ENCODE results near the gene SLC44A5. TPM values are rescaled to one million over a fixed set of nuclear protein-coding genes. Genes with fewer than 3 reads are reported as not detected.
"Not testable (repeated sequence)": the region's sequence is repeated elsewhere in the genome, so short reads cannot be mapped to it uniquely, and the experiment has no call there.

Gene SLC44A5
- total RNA-seq, 2 donors from 2014 or later, result 0.17 to 5.4 TPM

DNA sequence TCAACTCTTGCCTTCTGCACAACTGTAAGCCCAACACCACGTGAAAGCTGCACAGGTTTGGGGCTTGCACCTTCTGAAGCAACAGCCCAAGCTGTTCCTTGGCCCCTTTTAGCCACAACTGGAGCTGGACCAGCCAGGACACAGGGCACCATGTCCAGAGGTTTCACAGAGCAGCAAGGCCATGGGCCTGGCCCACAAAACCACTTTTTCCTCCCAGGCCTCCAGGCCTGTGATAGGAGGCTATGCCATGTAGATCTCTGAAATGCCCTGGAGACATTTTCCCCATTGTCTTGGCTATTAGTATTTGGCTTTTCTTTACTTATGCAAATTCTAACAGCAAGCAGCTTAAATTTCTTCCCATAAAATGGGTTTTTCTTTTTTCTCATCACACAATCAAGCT, 126.1 kb downstream of the SLC44A5 start:
- no peaks in the 10 kb centered on the region for H3K27me3 ChIP-seq
- no peaks in the 10 kb centered on the region for H3K9me3 ChIP-seq
- TF ChIP-seq, protein P1, sequence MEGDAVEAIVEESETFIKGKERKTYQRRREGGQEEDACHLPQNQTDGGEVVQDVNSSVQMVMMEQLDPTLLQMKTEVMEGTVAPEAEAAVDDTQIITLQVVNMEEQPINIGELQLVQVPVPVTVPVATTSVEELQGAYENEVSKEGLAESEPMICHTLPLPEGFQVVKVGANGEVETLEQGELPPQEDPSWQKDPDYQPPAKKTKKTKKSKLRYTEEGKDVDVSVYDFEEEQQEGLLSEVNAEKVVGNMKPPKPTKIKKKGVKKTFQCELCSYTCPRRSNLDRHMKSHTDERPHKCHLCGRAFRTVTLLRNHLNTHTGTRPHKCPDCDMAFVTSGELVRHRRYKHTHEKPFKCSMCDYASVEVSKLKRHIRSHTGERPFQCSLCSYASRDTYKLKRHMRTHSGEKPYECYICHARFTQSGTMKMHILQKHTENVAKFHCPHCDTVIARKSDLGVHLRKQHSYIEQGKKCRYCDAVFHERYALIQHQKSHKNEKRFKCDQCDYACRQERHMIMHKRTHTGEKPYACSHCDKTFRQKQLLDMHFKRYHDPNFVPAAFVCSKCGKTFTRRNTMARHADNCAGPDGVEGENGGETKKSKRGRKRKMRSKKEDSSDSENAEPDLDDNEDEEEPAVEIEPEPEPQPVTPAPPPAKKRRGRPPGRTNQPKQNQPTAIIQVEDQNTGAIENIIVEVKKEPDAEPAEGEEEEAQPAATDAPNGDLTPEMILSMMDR (IDR thresholded peaks at IDR 0.05), result no peak
- H3K4me1 ChIP-seq, result no peaks in the 10 kb centered on the region
- no peak overlapping the region for H3K9ac ChIP-seq (ENCODE audit: low read depth in 2 of 2, low read length in 2 of 2)
- intact Hi-C loops (cut with DNase I), result no loop called here
- H3K4me3 ChIP-seq, result no peak overlapping the region
- H3K36me3 ChIP-seq, result no peaks in the 10 kb centered on the region
- H3K27ac ChIP-seq, result no peak overlapping the region
- no peak for DNase-seq

DNA sequence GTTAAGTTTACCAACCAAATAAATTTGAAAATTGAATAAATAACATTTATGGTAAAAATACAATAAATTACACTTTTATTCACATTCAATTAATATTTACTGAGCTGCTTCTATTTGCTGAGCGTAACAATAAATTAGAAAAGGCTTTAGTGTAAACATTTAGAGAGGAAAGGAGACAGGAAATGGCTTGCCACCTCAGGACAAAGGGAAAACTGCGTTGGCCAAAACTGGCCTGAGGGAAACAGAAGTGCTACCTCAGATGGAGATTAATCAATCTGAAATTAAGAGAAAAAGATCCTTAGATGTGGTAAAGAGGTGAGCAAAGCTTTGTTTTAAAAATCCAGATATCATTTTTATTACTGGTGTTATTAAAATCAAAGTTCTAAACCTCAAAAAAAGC, 128.0 kb downstream of the SLC44A5 start:
- H3K27me3 ChIP-seq, result no peaks in the 10 kb centered on the region
- TF ChIP-seq, protein P1 (IDR thresholded peaks at IDR 0.05), result no peak
- H3K4me1 ChIP-seq, result no peaks in the 10 kb centered on the region
- no peak overlapping the region for H3K9ac ChIP-seq (ENCODE audit: low read depth in 2 of 2, low read length in 2 of 2)
- H3K36me3 ChIP-seq, result no peaks in the 10 kb centered on the region
- no peaks in the 10 kb centered on the region for H3K9me3 ChIP-seq
- intact Hi-C loops (cut with DNase I), result no loop called here
- H3K4me3 ChIP-seq, result no peak overlapping the region
- H3K27ac ChIP-seq, result no peak overlapping the region
- DNase-seq, result no peak

DNA sequence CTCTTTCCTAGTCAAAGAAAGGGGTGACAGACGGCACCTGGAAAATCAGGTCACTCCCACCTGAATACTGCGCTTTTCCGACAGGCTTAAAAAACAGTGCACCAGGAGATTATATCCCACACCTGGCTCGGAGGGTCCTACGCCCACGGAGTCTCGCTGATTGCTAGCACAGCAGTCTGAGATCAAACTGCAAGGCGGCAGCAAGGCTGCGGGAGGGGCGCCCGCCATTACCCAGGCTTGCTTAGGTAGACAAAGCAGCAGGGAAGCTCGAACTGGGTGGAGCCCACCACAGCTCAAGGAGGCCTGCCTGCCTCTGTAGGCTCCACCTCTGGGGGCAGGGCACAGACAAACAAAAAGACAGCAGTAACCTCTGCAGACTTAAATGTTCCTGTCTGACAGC, 134.4 kb downstream of the SLC44A5 start:
- H3K9me3 ChIP-seq; H3K4me1 ChIP-seq; H3K36me3 ChIP-seq; H3K27ac ChIP-seq; H3K4me3 ChIP-seq; H3K27me3 ChIP-seq; H3K9ac ChIP-seq (ENCODE audit: low read depth in 2 of 2, low read length in 2 of 2); DNase-seq; intact Hi-C loops (cut with DNase I): not testable (repeated sequence)

DNA sequence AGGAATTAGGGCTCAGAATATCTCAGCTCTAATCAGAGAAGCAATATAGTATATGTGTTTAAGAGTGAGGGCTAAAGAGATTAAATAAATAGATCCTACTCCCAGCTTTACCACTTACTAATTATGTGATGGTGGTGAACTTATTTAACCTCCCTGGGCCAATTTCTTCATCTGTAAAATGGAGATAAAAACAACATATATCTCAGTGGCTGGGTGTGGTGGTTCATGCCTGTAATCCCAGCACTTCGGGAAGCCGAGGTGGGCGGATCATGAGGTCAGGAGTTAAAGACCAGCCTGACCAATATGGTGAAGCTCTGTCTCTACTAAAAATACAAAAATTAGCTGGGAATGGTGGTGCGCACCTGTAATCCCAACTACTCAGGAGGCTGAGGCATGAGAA, 135.2 kb downstream of the SLC44A5 start:
- Histone ChIP-seq H3K27me3 (no peaks in the 10 kb centered on the region), H3K9ac (ENCODE audit: low read depth in 2 of 2, low read length in 2 of 2) (no peak overlapping the region), H3K9me3 (no peaks in the 10 kb centered on the region), H3K4me3 (no peak overlapping the region), H3K27ac (no peak overlapping the region), H3K36me3 (no peaks in the 10 kb centered on the region), H3K4me1 (no peaks in the 10 kb centered on the region)
- TF ChIP-seq, protein P1 (IDR thresholded peaks at IDR 0.05), result no peak
- intact Hi-C loops (cut with DNase I), result no loop called here
- DNase-seq, result no peak

DNA sequence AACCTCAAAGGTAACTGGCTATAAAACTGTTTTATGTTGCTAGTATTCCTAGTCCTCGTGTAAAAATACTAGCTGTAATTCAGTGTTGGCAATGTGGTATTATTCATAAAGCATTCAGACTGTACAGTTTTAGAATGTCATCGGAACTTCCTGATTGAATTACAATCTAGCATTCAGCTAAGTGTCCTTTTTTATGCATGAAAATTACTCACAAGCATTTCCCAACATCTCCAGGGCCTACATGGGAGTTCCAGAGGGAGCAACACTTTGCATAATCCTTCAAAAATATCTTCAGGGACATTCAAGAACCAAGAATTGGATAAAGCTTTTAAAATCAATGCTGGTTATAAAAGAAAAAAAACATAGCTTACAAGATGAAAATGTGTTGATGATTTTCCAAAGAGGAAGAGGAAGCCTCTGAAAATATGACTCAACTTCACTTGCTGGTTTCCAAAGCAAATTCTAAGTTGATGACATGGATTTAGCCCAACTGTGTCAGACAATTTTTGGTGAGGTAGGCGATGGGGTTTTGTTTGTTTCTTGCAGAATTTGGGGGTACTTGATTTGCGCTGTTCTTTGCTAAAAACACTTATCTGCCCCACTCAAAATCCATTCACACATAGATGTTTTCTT, 137.8 kb downstream of the SLC44A5 start:
- no peak overlapping the region for H3K4me3 ChIP-seq
- no peak for DNase-seq
- H3K36me3 ChIP-seq, result no peaks in the 10 kb centered on the region
- H3K27ac ChIP-seq, result no peak overlapping the region
- H3K27me3 ChIP-seq, result no peaks in the 10 kb centered on the region
- no peaks in the 10 kb centered on the region for H3K4me1 ChIP-seq
- H3K9me3 ChIP-seq, result no peaks in the 10 kb centered on the region
- intact Hi-C loops (cut with DNase I), result no loop called here
- TF ChIP-seq, protein P1 (IDR thresholded peaks at IDR 0.05), result no peak
- no peak overlapping the region for H3K9ac ChIP-seq (ENCODE audit: low read depth in 2 of 2, low read length in 2 of 2)

DNA sequence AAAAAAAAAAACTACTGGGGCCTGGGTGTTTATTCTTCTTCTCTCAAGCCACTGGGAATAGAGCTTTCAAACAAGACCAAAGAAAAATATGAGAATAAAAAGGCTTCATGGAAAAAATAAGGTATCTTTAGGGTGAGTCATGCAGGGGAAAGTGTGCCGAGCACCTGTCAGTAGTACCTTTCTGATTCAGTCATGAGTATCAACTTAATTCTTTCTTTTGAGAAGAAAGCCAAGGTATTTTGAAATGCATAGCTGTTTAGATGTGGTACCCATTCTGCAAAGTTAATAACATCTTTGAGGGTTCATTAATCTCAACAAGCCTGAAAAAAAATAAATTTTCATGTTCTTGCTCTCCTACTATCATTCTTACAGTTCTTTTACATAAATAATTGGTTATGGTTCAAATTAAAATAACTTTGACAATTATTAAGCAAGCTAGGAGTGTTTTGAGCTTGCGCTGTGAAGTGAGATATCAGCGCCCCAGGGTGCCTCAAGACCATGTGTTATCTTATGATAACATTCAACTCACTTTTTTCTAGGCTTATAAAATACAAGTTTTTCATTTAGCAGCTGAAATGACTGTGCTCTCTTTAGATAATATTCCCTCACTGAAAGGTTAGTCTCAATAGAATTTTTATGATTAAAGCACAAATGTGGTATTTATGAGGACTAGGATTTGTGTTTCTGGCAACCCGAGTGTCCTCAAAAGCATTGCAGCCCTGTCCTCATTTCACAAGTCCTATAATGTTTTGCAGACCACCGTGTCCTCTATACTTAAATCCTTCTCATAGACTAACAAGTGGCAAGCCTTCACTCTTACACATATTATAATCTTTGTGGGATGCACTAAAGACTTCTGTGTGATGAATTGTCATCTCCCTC, 138.6 kb downstream of the SLC44A5 start:
- H3K9me3 ChIP-seq, result no peaks in the 10 kb centered on the region
- intact Hi-C loops (cut with DNase I), result no loop called here
- TF ChIP-seq, protein P1 (IDR thresholded peaks at IDR 0.05), result no peak
- no peaks in the 10 kb centered on the region for H3K4me1 ChIP-seq
- H3K9ac ChIP-seq (ENCODE audit: low read depth in 2 of 2, low read length in 2 of 2), result no peak overlapping the region
- H3K4me3 ChIP-seq, result no peak overlapping the region
- H3K27me3 ChIP-seq, result no peaks in the 10 kb centered on the region
- H3K36me3 ChIP-seq, result no peaks in the 10 kb centered on the region
- H3K27ac ChIP-seq, result no peak overlapping the region
- DNase-seq, result no peak
